ENCODE data around the gene SNAP47.

DNA sequence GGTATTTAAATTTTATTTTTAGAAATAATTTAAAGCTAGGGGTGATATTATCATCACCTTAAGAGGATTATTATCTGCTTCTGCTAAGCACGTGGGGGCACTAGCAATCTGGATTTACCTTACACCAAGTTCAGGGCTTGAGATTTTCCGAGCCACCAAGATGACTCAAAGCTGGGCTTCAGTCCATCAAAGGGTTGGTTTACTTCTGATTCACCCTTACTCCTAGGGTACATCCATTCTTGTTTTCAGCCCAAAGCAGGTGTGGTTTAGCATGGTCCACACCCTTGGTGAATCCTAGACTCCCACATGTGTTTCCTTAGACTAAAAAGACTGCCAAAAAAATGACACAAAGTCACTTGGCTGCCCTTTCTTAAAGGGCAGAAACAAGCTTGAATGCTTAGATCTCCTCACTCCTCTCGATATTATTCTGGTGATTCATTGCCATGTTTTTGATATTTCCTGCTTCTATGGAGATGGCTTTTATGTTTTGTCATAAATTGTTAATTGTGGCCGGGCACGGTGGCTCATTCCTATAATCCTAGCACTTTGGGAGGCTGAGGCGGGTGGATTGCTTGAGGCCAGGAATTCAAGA lies 70.5 kb downstream of the SNAP47 start:
- TF ChIP-seq POLR2A (IDR thresholded peaks at IDR 0.05) = no peak
- TF ChIP-seq, protein P1, sequence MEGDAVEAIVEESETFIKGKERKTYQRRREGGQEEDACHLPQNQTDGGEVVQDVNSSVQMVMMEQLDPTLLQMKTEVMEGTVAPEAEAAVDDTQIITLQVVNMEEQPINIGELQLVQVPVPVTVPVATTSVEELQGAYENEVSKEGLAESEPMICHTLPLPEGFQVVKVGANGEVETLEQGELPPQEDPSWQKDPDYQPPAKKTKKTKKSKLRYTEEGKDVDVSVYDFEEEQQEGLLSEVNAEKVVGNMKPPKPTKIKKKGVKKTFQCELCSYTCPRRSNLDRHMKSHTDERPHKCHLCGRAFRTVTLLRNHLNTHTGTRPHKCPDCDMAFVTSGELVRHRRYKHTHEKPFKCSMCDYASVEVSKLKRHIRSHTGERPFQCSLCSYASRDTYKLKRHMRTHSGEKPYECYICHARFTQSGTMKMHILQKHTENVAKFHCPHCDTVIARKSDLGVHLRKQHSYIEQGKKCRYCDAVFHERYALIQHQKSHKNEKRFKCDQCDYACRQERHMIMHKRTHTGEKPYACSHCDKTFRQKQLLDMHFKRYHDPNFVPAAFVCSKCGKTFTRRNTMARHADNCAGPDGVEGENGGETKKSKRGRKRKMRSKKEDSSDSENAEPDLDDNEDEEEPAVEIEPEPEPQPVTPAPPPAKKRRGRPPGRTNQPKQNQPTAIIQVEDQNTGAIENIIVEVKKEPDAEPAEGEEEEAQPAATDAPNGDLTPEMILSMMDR (IDR thresholded peaks at IDR 0.05) = no peak
